Calu3 (cell line): Measurements from ENCODE around the gene SSU72. TPM values are rescaled to one million over a fixed set of nuclear protein-coding genes. Genes with fewer than 3 reads are reported as not detected.

ENCODE experiments used
- Bru-seq: library from RNA; stranded (reverse); fragments of 400-500 nt; gene quantifications from one replicate; lab custom pipeline; 2021; lab: Mats Ljungman, UMichigan
- BruChase-seq, 2 experiments: library from RNA; stranded (reverse); fragments of 400-500 nt; gene quantifications; one replicate each; lab custom pipeline; 2021; lab: Mats Ljungman, UMichigan
- BruUV-seq: library from RNA; stranded (reverse); fragments of 400-500 nt; replicated peaks from 2 replicates; lab custom pipeline; 2021; lab: Mats Ljungman, UMichigan
- CTCF ChIA-PET: fragments of 300-600 bp; sonication (Branson Sonifier 250); formaldehyde crosslinking; loops from one replicate; lab custom pipeline; 2022; ENCODE audit warnings: antibody characterized with exemption; lab: Charles Lee
- DNase-seq: peaks from one replicate; pipeline ENCODE4 v3.0.0; 2022
- H3K27ac Mint-ChIP-seq: one replicate; pipeline ENCODE4 v1.8.0; 2022; ENCODE audit warnings: mixed read lengths; ENCODE audit not compliant: unreplicated experiment
- H3K27me3 Mint-ChIP-seq: one replicate; pipeline ENCODE4 v1.8.0; 2022; ENCODE audit warnings: mixed read lengths; ENCODE audit not compliant: unreplicated experiment
- H3K36me3 Mint-ChIP-seq: one replicate; pipeline ENCODE4 v1.8.0; 2022; ENCODE audit warnings: mild to moderate bottlenecking, moderate library complexity, mixed read lengths; ENCODE audit not compliant: insufficient read depth, unreplicated experiment
- H3K4me1 Mint-ChIP-seq: one replicate; pipeline ENCODE4 v1.8.0; 2022; ENCODE audit warnings: mild to moderate bottlenecking, low read depth, mixed read lengths; ENCODE audit not compliant: unreplicated experiment
- H3K4me3 Mint-ChIP-seq: one replicate; pipeline ENCODE4 v1.8.0; 2022; ENCODE audit warnings: mild to moderate bottlenecking, low read depth, moderate library complexity, mixed read lengths; ENCODE audit not compliant: unreplicated experiment
- H3K9me3 Mint-ChIP-seq: one replicate; pipeline ENCODE4 v1.8.0; 2022; ENCODE audit warnings: low read depth, mixed read lengths; ENCODE audit not compliant: unreplicated experiment
- CTCF ChIP-seq: fragments of 200-600 bp; IDR thresholded peaks from one replicate; pipeline ENCODE4 v1.8.0; 2022; ENCODE audit warnings: antibody characterized with exemption; ENCODE audit not compliant: unreplicated experiment
- intact Hi-C: fragments of 100-400 bp; cut with micrococcal nuclease; formaldehyde crosslinking; loops from one replicate; pipeline ENCODE4 v1.10.0; 2022; ENCODE audit not compliant: unreplicated experiment
- long read RNA-seq: library from polyadenylated mRNA; stranded (forward); transcript quantifications from one replicate; pipeline ENCODE4 v2.0.0, GENCODE V29; 2022
- total RNA-seq: library from RNA; stranded (reverse); gene quantifications from 2 replicates; pipeline ENCODE4 v1.2.3, GENCODE V29; 2022

The SSU72 gene
- total RNA-seq = 105 and 117 TPM in 2 replicates
- percentile 83 among the genes with signal in this experiment for Bru-seq, nascent RNA
- percentile 90 among the genes with signal in this experiment for BruChase-seq, experiment 1, labeled RNA remaining after a 6-hour chase
- BruChase-seq, experiment 2, labeled RNA remaining after a 2-hour chase = percentile 86 among the genes with signal in this experiment
- long read RNA-seq, transcript SSU72-201 (5 exons, 1,290 nt) = major isoform, 211 of 225 reads
- long read RNA-seq, partial matches to known transcripts = 11 of 225 reads
- long read RNA-seq, other reads (novel, unspliced or antisense) = 3 of 225 reads

GRCh38 chr1:1574721-1575537, at the start of gene SSU72:
Gene SSU72, minus strand, starts transcription at chr1:1574863. Its CDS starts 306 bp downstream, at chr1:1574557.
- peaks cover 45% of the 10 kb centered on the region for H3K36me3 Mint-ChIP-seq
- BruUV-seq = TSS peak; percentile 93
- intact Hi-C loops = no loop called here
- DNase-seq = peak; percentile 88
- peak within 1 kb of the TSS; percentile 87 for H3K4me3 Mint-ChIP-seq
- no peaks in the 10 kb centered on the region for H3K4me1 Mint-ChIP-seq
- H3K27me3 Mint-ChIP-seq = no peaks in the 10 kb centered on the region
- no peak for TF ChIP-seq CTCF
- peak within 1 kb of the TSS; percentile 98 for H3K27ac Mint-ChIP-seq
- CTCF ChIA-PET = no interaction called here
- H3K9me3 Mint-ChIP-seq = no peaks in the 10 kb centered on the region

GRCh38 chr1:1623631-1624442, 49.2 kb upstream of the SSU72 start:
- intact Hi-C loops = no loop called here
- CTCF ChIA-PET = no interaction called here

GRCh38 chr1:1623181-1623630, 48.5 kb upstream of the SSU72 start:
- Mint-ChIP-seq H3K4me3 (no peak overlapping the region), H3K4me1 (no peaks in the 10 kb centered on the region), H3K9me3 (no peaks in the 10 kb centered on the region), H3K36me3 (peaks cover 5% of the 10 kb centered on the region), H3K27ac (no peak overlapping the region), H3K27me3 (no peaks in the 10 kb centered on the region)
- no TSS peak for BruUV-seq
- DNase-seq = no peak
- intact Hi-C loops = no loop called here
- TF ChIP-seq CTCF = no peak
- CTCF ChIA-PET = no interaction called here

More at GRCh38 chr1:1623631-1624442, 49.2 kb upstream of the SSU72 start:
- Mint-ChIP-seq H3K4me1 (no peaks in the 10 kb centered on the region), H3K4me3 (no peak overlapping the region), H3K9me3 (no peaks in the 10 kb centered on the region), H3K36me3 (peaks cover 5% of the 10 kb centered on the region), H3K27me3 (no peaks in the 10 kb centered on the region), H3K27ac (no peak overlapping the region)
- no peak for DNase-seq
- TF ChIP-seq CTCF = no peak
- BruUV-seq = no TSS peak

- Mint-ChIP-seq H3K27me3 (no peaks in the 10 kb centered on the region), H3K9me3 (no peaks in the 10 kb centered on the region), H3K27ac (no peak overlapping the region), H3K4me1 (no peaks in the 10 kb centered on the region), H3K36me3 (peaks cover 3% of the 10 kb centered on the region), H3K4me3 (no peak overlapping the region)
- no TSS peak for BruUV-seq
- DNase-seq = no peak
- CTCF ChIA-PET = no interaction called here
- TF ChIP-seq CTCF = no peak
- intact Hi-C loops = no loop called here
Observed at GRCh38 chr1:1622788-1623094, 48.1 kb upstream of the SSU72 start.
